HFF-Myc (cell line): ENCODE measurements around the gene MGAT5.

ENCODE experiments used
- DNase-seq: peaks from one replicate; pipeline ENCODE4 v3.0.0-alpha.2; 2011; ENCODE audit warnings: low read depth; ENCODE audit errors: extremely low read depth
- H3K4me3 ChIP-seq: replicated peaks from 2 replicates; pipeline ENCODE4 v1.5.1; 2011; ENCODE audit warnings: low read depth, mild to moderate bottlenecking, control low read depth, low read length
- TF ChIP-seq, protein P1 (sequence below): IDR thresholded peaks from 2 replicates; pipeline ENCODE4 v1.5.1; 2012; ENCODE audit warnings: mild to moderate bottlenecking, low read depth, low read length, control low read depth; ENCODE audit errors: missing control alignments

MGAT5 gene

DNA sequence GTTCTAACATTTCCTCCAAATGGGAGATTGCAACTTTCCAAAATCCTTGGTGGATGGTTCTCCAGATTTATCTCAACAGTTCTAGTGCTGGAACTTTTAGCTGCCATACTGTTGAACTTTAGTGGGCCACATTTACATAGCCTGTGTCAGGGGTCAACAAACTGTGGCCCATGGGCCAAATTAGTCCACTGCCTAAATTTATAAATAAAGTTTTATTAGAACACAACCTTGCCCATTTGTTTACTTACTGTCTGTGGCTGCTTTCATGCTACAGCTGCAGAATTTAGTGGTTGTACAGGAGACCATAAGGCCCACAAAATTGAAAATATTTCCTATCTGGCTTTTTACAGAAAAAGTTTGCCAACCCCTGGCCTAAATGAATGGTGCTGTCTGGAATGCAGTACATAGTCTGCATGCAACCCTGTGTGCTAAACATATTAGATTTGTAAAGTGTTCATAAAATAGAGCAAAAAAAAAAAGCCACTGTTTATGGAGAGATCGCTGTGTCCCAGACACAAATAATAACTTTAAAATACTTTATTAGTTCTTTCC, 30.3 kb downstream of the MGAT5 start:
- no peak for DNase-seq
- TF ChIP-seq, protein P1, sequence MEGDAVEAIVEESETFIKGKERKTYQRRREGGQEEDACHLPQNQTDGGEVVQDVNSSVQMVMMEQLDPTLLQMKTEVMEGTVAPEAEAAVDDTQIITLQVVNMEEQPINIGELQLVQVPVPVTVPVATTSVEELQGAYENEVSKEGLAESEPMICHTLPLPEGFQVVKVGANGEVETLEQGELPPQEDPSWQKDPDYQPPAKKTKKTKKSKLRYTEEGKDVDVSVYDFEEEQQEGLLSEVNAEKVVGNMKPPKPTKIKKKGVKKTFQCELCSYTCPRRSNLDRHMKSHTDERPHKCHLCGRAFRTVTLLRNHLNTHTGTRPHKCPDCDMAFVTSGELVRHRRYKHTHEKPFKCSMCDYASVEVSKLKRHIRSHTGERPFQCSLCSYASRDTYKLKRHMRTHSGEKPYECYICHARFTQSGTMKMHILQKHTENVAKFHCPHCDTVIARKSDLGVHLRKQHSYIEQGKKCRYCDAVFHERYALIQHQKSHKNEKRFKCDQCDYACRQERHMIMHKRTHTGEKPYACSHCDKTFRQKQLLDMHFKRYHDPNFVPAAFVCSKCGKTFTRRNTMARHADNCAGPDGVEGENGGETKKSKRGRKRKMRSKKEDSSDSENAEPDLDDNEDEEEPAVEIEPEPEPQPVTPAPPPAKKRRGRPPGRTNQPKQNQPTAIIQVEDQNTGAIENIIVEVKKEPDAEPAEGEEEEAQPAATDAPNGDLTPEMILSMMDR, result no peak

DNA sequence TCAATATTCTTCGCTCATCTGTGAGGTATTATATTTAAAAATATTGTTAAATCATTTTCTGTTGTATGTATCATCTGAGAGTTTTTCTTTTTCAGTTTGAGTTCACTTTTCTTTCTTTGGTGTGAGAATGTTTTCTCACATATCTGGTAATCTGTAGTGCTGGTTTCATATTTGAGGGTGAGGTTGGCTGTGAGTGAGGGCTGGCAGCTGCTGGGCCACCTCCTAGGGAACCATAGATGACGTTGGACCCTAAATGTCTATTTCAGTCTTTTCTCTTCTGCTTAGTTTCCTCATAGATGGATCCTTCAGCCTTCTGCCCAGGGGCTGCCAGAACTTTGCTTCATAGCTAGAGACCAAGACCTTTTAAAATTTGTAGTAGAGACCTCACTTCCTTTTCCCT, 33.5 kb downstream of the MGAT5 start:
- no peak for DNase-seq
- no peak overlapping the region for H3K4me3 ChIP-seq
- TF ChIP-seq, protein P1, result no peak

More for the DNA sequence above, 30.3 kb downstream of the MGAT5 start:
- no peak overlapping the region for H3K4me3 ChIP-seq

DNA sequence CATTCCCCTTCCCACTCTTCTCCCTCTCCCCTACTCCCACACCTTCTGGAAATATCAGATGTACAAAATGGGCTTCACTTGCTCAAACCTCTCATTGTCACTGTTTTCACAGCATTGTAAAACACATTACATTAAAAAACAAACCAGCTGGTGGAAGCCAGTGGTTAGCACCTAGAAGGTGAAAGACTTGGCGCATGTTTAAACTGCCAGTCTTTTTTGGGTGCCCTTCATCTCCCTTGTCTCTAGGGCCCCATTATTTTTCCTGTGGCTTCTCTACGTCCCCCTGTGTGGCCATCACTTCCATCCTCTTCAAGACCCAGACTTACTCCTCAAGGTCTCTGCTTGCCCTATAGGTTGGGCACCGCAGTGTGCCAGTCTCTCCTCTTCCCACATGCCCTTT, 34.9 kb downstream of the MGAT5 start:
- TF ChIP-seq, protein P1, result no peak
- DNase-seq, result no peak
- no peak overlapping the region for H3K4me3 ChIP-seq

DNA sequence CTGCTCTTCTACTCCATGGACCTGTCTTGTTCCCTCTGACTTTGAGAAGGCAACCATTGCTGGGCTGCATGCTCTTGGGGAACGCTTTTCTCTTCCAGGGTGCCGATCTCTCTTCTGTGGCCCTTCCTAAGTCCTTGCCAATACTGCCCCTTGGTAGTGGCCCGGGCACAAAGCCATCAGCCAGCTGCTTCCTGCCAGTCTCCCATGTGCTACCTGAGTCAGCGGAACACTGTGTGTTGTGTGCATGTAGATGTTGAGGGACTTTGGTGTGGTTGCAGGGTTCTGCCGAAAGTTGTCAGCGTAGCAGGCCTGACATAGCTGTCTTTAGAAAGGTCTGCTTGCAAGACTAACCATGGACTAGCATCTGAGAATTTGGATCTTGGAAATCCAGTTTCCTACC, 35.4 kb downstream of the MGAT5 start:
- TF ChIP-seq, protein P1, result no peak
- no peak for DNase-seq
- H3K4me3 ChIP-seq, result no peak overlapping the region

DNA sequence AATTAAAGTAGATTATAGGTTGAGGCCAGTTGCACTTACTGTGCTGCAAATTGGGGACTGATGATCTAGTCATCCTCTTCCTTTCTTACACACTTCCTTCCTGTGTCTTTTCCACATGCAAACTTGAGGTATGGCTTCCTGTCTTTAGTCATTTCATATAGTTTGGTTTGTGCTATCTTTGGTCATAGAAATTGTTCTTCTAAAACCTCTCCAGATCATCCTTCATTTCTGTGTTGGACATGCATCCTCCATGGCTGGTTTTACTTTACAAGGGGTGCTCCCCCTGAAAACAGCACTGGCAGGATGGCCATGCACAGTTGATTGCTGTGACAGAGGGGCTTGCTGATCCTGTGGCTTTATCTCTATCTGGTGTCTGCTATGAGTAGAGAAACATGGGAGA, 36.5 kb downstream of the MGAT5 start:
- no peak overlapping the region for H3K4me3 ChIP-seq
- no peak for DNase-seq
- TF ChIP-seq, protein P1, result no peak

DNA sequence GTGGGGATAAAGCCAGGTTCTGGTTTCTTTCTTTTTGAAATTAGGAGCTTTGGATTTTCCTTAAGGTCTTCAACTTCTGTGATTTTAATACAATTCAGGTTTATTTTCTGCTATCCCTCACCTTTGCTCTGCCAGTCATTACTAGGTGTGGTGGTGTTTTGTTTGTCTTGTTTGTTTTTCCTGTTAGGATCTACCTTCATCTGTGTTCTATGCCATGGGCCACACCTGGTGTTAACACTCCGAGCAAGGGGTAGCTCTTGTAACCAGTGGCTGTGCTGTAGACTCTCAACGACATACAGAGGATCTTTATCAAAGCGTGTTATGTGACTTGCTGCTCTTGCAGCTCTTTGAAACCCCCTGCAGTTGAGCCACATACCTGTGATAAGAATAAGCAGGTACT, 38.6 kb downstream of the MGAT5 start:
- no peak for DNase-seq
- H3K4me3 ChIP-seq, result no peak overlapping the region
- TF ChIP-seq, protein P1, result no peak
